Vagina (tissue), 2 donors: ENCODE data around the gene DOCK11. TPM values are rescaled to one million over a fixed set of nuclear protein-coding genes. Genes with fewer than 3 reads are reported as not detected.
"Not testable (repeated sequence)": the region's sequence is repeated elsewhere in the genome, so short reads cannot be mapped to it uniquely, and the experiment has no call there.

Experiments used
- DNase-seq, 2 donors: peaks; one replicate each; pipeline ENCODE4 v3.0.0-alpha.2; 2017; ENCODE audit errors: extremely low spot score in 2 of 2
- H3K27ac ChIP-seq: fragments of 200-600 bp; sonication (generic); one replicate; pipeline ENCODE4 v1.5.1; 2019
- H3K27me3 ChIP-seq: fragments of 200-600 bp; sonication (generic); one replicate; pipeline ENCODE4 v1.5.1; 2019
- H3K36me3 ChIP-seq, 2 donors: fragments of 200-600 bp; sonication (generic); one replicate each; pipeline ENCODE4 v1.5.1; 2017 to 2019
- H3K4me1 ChIP-seq: fragments of 200-600 bp; sonication (generic); one replicate; pipeline ENCODE4 v1.5.1; 2019
- H3K4me3 ChIP-seq, 2 donors: fragments of 200-600 bp; sonication (generic); 1 replicate in 1 of 2; 2 replicates in 1 of 2; pipeline ENCODE4 v1.5.1; 2016 to 2019
- H3K9me3 ChIP-seq: fragments of 200-600 bp; sonication (generic); one replicate; pipeline ENCODE4 v1.5.1; 2019
- CTCF ChIP-seq, 3 experiments: fragments of 450-650 bp in 2 of 3; fragments of 200-600 bp in 1 of 3; sonication (generic) in 1 of 3; IDR thresholded peaks; one replicate each; pipeline ENCODE4 v1.5.1; 2017 to 2019; ENCODE audit warnings: antibody characterized with exemption in 3 of 3, mild to moderate bottlenecking in 2 of 3, moderate library complexity in 2 of 3
- POLR2A ChIP-seq, 2 donors: fragments of 450-650 bp; IDR thresholded peaks; one replicate each; pipeline ENCODE4 v1.6.1; 2017; ENCODE audit warnings: antibody characterized with exemption in 2 of 2, mild to moderate bottlenecking in 2 of 2, moderate library complexity in 2 of 2
- POLR2AphosphoS5 ChIP-seq, 2 donors: sonication (generic); formaldehyde crosslinking; IDR thresholded peaks; one replicate each; pipeline ENCODE4 v1.9.0; 2017; ENCODE audit warnings: antibody characterized with exemption in 2 of 2, mild to moderate bottlenecking in 2 of 2, low read depth in 1 of 2; ENCODE audit not compliant: insufficient read depth in 1 of 2
- intact Hi-C: fragments of 100-400 bp; cut with DNase I; formaldehyde crosslinking; loops from one replicate; pipeline ENCODE4 v1.15.1; 2023
- total RNA-seq: library from RNA; depleted of rRNA; stranded (reverse); fragments of >200 nt; gene quantifications from one replicate; pipeline ENCODE4 v1.2.3, GENCODE V29; 2016

DOCK11 gene
- total RNA-seq, 1 donor from 2014 or later: 20.6 TPM

GRCh38 chrX:118468122-118468521 lies 27.5 kb upstream of the DOCK11 start:
- no peak overlapping the region for H3K4me3 ChIP-seq
- no peaks in the 10 kb centered on the region for H3K36me3 ChIP-seq
- H3K9me3 ChIP-seq: peaks cover 8% of the 10 kb centered on the region
- TF ChIP-seq CTCF (IDR thresholded peaks at IDR 0.05) (no peak), POLR2AphosphoS5 (IDR thresholded peaks at IDR 0.05; ENCODE audit: insufficient read depth in 1 of 2, low read depth in 1 of 2) (no peak), POLR2A (IDR thresholded peaks at IDR 0.05) (no peak)
- H3K27ac ChIP-seq: no peak overlapping the region
- no peaks in the 10 kb centered on the region for H3K4me1 ChIP-seq
- H3K27me3 ChIP-seq: no peaks in the 10 kb centered on the region
- intact Hi-C loops: no loop called here
- no peak for DNase-seq

- H3K36me3 ChIP-seq, H3K27ac ChIP-seq, H3K4me1 ChIP-seq, H3K27me3 ChIP-seq, H3K4me3 ChIP-seq, DNase-seq, intact Hi-C loops, H3K9me3 ChIP-seq: not testable (repeated sequence)
Measured at GRCh38 chrX:118470721-118471347, 24.8 kb upstream of the DOCK11 start.

GRCh38 chrX:118474586-118474985 lies 21.0 kb upstream of the DOCK11 start:
- no peak for DNase-seq
- Histone ChIP-seq H3K4me3 (no peak overlapping the region), H3K27me3 (no peaks in the 10 kb centered on the region), H3K36me3 (no peaks in the 10 kb centered on the region), H3K27ac (no peak overlapping the region), H3K4me1 (no peaks in the 10 kb centered on the region), H3K9me3 (peaks cover 8% of the 10 kb centered on the region)
- intact Hi-C loops: no loop called here
- TF ChIP-seq POLR2AphosphoS5 (IDR thresholded peaks at IDR 0.05; ENCODE audit: insufficient read depth in 1 of 2, low read depth in 1 of 2) (no peak), POLR2A (IDR thresholded peaks at IDR 0.05) (no peak), CTCF (IDR thresholded peaks at IDR 0.05) (no peak)

GRCh38 chrX:118475903-118476302 lies 19.7 kb upstream of the DOCK11 start:
- no peak overlapping the region for H3K27ac ChIP-seq
- no peaks in the 10 kb centered on the region for H3K4me1 ChIP-seq
- intact Hi-C loops: no loop called here
- H3K9me3 ChIP-seq: peaks cover 5% of the 10 kb centered on the region
- no peak for TF ChIP-seq CTCF (IDR thresholded peaks at IDR 0.05)
- TF ChIP-seq POLR2A (IDR thresholded peaks at IDR 0.05): no peak
- no peak for TF ChIP-seq POLR2AphosphoS5 (IDR thresholded peaks at IDR 0.05; ENCODE audit: insufficient read depth in 1 of 2, low read depth in 1 of 2)
- H3K4me3 ChIP-seq: no peak overlapping the region
- H3K36me3 ChIP-seq: no peaks in the 10 kb centered on the region
- no peaks in the 10 kb centered on the region for H3K27me3 ChIP-seq
- DNase-seq: no peak

DNA sequence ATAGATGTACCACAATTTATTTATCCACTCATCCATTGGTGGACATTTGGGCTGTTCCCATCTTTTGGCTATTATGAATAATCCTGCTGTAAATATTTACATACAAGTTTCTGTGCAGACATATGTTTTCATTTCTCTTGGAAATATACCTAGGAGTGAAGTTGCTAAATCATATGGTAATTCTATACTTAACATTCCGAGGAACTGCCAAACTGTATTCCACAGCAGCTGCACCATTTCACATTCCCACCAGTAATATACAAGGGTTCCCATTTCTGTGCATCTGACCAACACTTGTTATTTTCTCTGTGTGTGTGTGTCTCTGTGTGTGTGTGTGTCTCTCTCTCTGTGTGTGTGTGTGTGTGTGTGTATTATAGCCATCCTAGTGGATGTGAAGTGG lies 15.4 kb upstream of the DOCK11 start:
- no peaks in the 10 kb centered on the region for H3K4me1 ChIP-seq
- intact Hi-C loops: no loop called here
- no peaks in the 10 kb centered on the region for H3K27me3 ChIP-seq
- TF ChIP-seq POLR2A (IDR thresholded peaks at IDR 0.05): no peak
- TF ChIP-seq POLR2AphosphoS5 (IDR thresholded peaks at IDR 0.05; ENCODE audit: insufficient read depth in 1 of 2, low read depth in 1 of 2): no peak
- TF ChIP-seq CTCF (IDR thresholded peaks at IDR 0.05): no peak
- H3K36me3 ChIP-seq: no peaks in the 10 kb centered on the region
- no peak overlapping the region for H3K27ac ChIP-seq
- H3K9me3 ChIP-seq: no peaks in the 10 kb centered on the region
- DNase-seq: no peak
- H3K4me3 ChIP-seq: no peak overlapping the region

GRCh38 chrX:118482384-118482783 lies 13.2 kb upstream of the DOCK11 start:
- H3K9me3 ChIP-seq, H3K36me3 ChIP-seq, H3K4me1 ChIP-seq, H3K27ac ChIP-seq, intact Hi-C loops, H3K4me3 ChIP-seq, DNase-seq, H3K27me3 ChIP-seq: not testable (repeated sequence)
